EH (cell line): ENCODE data around the gene CLEC2D.
A peak's percentile ranks its signal among the peaks of the same experiment; 100 is the strongest.

Experiments
- DNase-seq: peaks from one replicate; pipeline ENCODE4 v3.0.0-alpha.2; 2015; ENCODE audit warnings: low read depth

The CLEC2D gene

GRCh38 chr12:9669534-9669933, at the start of gene CLEC2D:
CLEC2D (plus strand) TSS chr12:9669713; CDS start chr12:9669735, 22 bp downstream.
- no peak for DNase-seq

GRCh38 chr12:9625019-9625418, 44.5 kb upstream of the CLEC2D start:
- no peak for DNase-seq

- DNase-seq = no peak
Measured at GRCh38 chr12:9626291-9626690, 43.2 kb upstream of the CLEC2D start.

- no peak for DNase-seq
Measured at GRCh38 chr12:9626821-9627220, 42.7 kb upstream of the CLEC2D start.

- DNase-seq = no peak
Measured at GRCh38 chr12:9632766-9633165, 36.7 kb upstream of the CLEC2D start.

- DNase-seq = peak; percentile 60
Measured at GRCh38 chr12:9634177-9634803, 35.2 kb upstream of the CLEC2D start.

GRCh38 chr12:9634969-9635754, 34.4 kb upstream of the CLEC2D start:
- no peak for DNase-seq

- DNase-seq = no peak
Measured at GRCh38 chr12:9636150-9636850, 33.2 kb upstream of the CLEC2D start.

GRCh38 chr12:9636851-9637206, 32.7 kb upstream of the CLEC2D start:
- DNase-seq = no peak

GRCh38 chr12:9640024-9640423, 29.5 kb upstream of the CLEC2D start:
- no peak for DNase-seq

- no peak for DNase-seq
Measured at GRCh38 chr12:9642606-9643265, 26.8 kb upstream of the CLEC2D start.

- DNase-seq = no peak
Measured at GRCh38 chr12:9643266-9643660, 26.2 kb upstream of the CLEC2D start.

- peak; percentile 9 for DNase-seq
Measured at GRCh38 chr12:9644985-9645551, 24.4 kb upstream of the CLEC2D start.

GRCh38 chr12:9646794-9647781, 22.4 kb upstream of the CLEC2D start:
- DNase-seq = peak; percentile 60

GRCh38 chr12:9647825-9648700, 21.4 kb upstream of the CLEC2D start:
- DNase-seq = peak; percentile 83

GRCh38 chr12:9648701-9649531, 20.6 kb upstream of the CLEC2D start:
- DNase-seq = no peak

- no peak for DNase-seq
Measured at GRCh38 chr12:9649532-9649940, 20.0 kb upstream of the CLEC2D start.

- no peak for DNase-seq
Measured at GRCh38 chr12:9650151-9650576, 19.3 kb upstream of the CLEC2D start.

- DNase-seq = peak; percentile 93
Measured at GRCh38 chr12:9651265-9651729, 18.2 kb upstream of the CLEC2D start.
